Keratinocyte (primary cell): ENCODE measurements around the gene CELA2B. TPM values are rescaled to one million over a fixed set of nuclear protein-coding genes. Genes with fewer than 3 reads are reported as not detected.

Experiments
- DNase-seq: peaks from one replicate; pipeline ENCODE4 v3.0.0-alpha.2; 2011; ENCODE audit warnings: low read depth, missing footprints, low spot score
- FAIRE-seq: peaks from 2 replicates; lab custom pipeline; 2011; peaks lifted over from hg19 to GRCh38; lab: Jason Lieb, UNC
- H2AFZ ChIP-seq: 2 replicates; pipeline ENCODE4 v1.6.0; 2012; ENCODE audit warnings: low read length, control low read depth, inconsistent platforms; ENCODE audit not compliant: control insufficient read depth
- H3K27ac ChIP-seq: 2 replicates; pipeline ENCODE4 v1.5.1; 2011; ENCODE audit warnings: low read length; ENCODE audit not compliant: control insufficient read depth, insufficient read depth
- H3K27me3 ChIP-seq: 3 replicates; pipeline ENCODE4 v1.6.0; 2011; ENCODE audit warnings: low read length; ENCODE audit not compliant: control insufficient read depth, insufficient read depth; ENCODE audit errors: extremely low read depth
- H3K36me3 ChIP-seq, 2 experiments: 2 replicates in 1 of 2; 3 replicates in 1 of 2; pipeline ENCODE4 v1.5.1; 2011; ENCODE audit warnings: low read length in 2 of 2, mild to moderate bottlenecking in 1 of 2; ENCODE audit not compliant: control insufficient read depth in 2 of 2, insufficient read depth in 2 of 2; ENCODE audit errors: extremely low read depth in 1 of 2
- H3K4me1 ChIP-seq: 3 replicates; pipeline ENCODE4 v1.5.1; 2011; ENCODE audit warnings: low read length; ENCODE audit not compliant: control insufficient read depth, insufficient read depth; ENCODE audit errors: extremely low read depth
- H3K4me2 ChIP-seq: 3 replicates; pipeline ENCODE4 v1.6.0; 2011; ENCODE audit warnings: low read depth, low read length; ENCODE audit not compliant: control insufficient read depth, insufficient read depth; ENCODE audit errors: extremely low read depth
- H3K4me3 ChIP-seq, 3 experiments: fragments of 200-600 bp in 1 of 3; sonication (generic) in 1 of 3; 2 replicates in 2 of 3; 3 replicates in 1 of 3; pipeline ENCODE4 v1.5.1; 2011 to 2016; ENCODE audit warnings: low read length in 3 of 3, mild to moderate bottlenecking in 3 of 3, control low read depth in 2 of 3, inconsistent platforms in 1 of 3, low read depth in 1 of 3, mixed read lengths in 1 of 3, mixed run types in 1 of 3, moderate library complexity in 1 of 3; ENCODE audit not compliant: control insufficient read depth in 2 of 3, insufficient read depth in 2 of 3; ENCODE audit errors: extremely low read depth in 1 of 3
- H3K79me2 ChIP-seq: 2 replicates; pipeline ENCODE4 v1.6.0; 2012; ENCODE audit warnings: low read length; ENCODE audit not compliant: control insufficient read depth, insufficient read depth
- H3K9ac ChIP-seq: 3 replicates; pipeline ENCODE4 v1.6.0; 2011; ENCODE audit warnings: low read length; ENCODE audit not compliant: control insufficient read depth, insufficient read depth; ENCODE audit errors: extremely low read depth
- H3K9me1 ChIP-seq: 3 replicates; pipeline ENCODE4 v1.6.0; 2011; ENCODE audit warnings: low read length; ENCODE audit not compliant: control insufficient read depth, insufficient read depth; ENCODE audit errors: extremely low read depth
- H3K9me3 ChIP-seq: 2 replicates; pipeline ENCODE4 v1.5.1; 2012; ENCODE audit warnings: low read depth, low read length; ENCODE audit not compliant: control insufficient read depth
- H4K20me1 ChIP-seq: 3 replicates; pipeline ENCODE4 v1.6.0; 2011; ENCODE audit warnings: low read length; ENCODE audit not compliant: control insufficient read depth, insufficient read depth; ENCODE audit errors: extremely low read depth
- CTCF ChIP-seq, 3 experiments: IDR thresholded peaks in 1 of 3; conservative IDR thresholded peaks in 1 of 3; optimal IDR thresholded peaks in 1 of 3; 2 replicates in 2 of 3; 3 replicates in 1 of 3; pipeline versions ENCODE3 to v1.5.1; 2011; ENCODE audit warnings: low read length in 3 of 3, mild to moderate bottlenecking in 3 of 3, moderate library complexity in 2 of 3, control low read depth in 1 of 3, inconsistent platforms in 1 of 3; ENCODE audit not compliant: insufficient read depth in 2 of 3; ENCODE audit errors: extremely low read depth in 1 of 3
- EZH2 ChIP-seq: IDR thresholded peaks from one replicate; pipeline ENCODE4 v1.6.1; 2012; ENCODE audit warnings: inconsistent platforms, mild to moderate bottlenecking, low read length, moderate library complexity
- dilution Hi-C: fragments of 300-500 bp; cut with MboI; formaldehyde crosslinking; loops from one replicate; pipeline ENCODE4 v1.7.0; 2020; ENCODE audit warnings: low sequenced_read_pairs; ENCODE audit not compliant: extremely low pct_ligation_motif_present
- polyA plus RNA-seq, 5 experiments: library from polyadenylated mRNA; depleted of rRNA in 3 of 5; stranded (reverse) in 3 of 5; stranded (forward) in 1 of 5; unstranded in 1 of 5; fragments of >200 nt; gene quantifications; 1 replicate in 1 of 5; 2 replicates in 3 of 5; 3 replicates in 1 of 5; pipeline versions ENCODE4 v1.2.1 to v1.2.3, GENCODE V29; 2011 to 2012; ENCODE audit warnings: missing spikeins in 2 of 5, low read depth in 1 of 5, low replicate concordance in 1 of 5

The CELA2B gene
- polyA plus RNA-seq, 1 donor (not counting 4 experiments of a cell fraction or from before 2014, with no cell fraction given): not detected

DNA sequence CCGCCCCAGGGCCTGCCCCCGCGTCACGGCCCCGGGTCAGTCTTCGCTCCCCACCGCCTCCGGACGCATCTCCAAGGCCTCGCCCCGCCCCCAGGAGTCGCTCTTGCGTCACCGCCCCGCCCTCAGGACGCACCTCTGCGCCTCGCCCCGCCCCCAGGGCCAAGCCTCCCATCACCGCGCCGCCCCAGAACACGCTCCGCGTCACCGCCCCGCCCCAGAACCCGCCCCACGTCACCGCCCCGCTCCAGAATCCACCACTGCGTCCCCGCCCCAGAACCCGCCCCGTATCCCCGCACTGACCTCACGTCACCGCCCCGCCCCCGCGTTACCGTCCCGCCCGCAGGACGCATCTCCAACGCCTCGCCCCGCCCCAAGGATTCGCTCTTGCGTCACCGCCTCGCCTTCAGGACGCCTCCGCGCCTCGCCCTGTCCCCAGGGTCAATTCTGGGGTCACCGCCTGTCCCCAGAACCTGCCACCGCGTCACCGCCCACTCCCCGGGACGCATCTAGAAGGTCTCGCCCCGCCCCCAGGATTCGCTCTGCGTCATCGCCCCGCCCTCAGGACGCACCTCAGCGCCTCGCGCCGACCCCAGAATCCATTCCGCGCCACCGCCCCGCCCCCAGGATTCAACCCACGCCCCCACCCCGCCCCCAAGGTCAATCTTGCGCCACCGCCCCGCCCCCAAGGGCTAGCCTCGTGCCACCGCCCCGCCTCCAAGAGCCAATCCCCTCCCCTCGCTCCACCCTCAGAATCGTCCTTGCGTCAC, 48.6 kb downstream of the CELA2B start:
- FAIRE-seq (peak; percentile 43), DNase-seq (peak; percentile 98)
- Histone ChIP-seq H3K4me3 (peak overlapping the region; percentile 52 to 69 (median 69)), H3K4me1 (peaks cover 21% of the 10 kb centered on the region), H2AFZ (peak overlapping the region; percentile 88), H3K36me3 (no peaks in the 10 kb centered on the region), H3K4me2 (peak overlapping the region; percentile 71), H3K9me1 (no peaks in the 10 kb centered on the region), H3K79me2 (peaks cover 16% of the 10 kb centered on the region), H3K27ac (peak overlapping the region; percentile 88), H3K9me3 (no peaks in the 10 kb centered on the region), H3K27me3 (no peaks in the 10 kb centered on the region), H3K9ac (peak overlapping the region; percentile 83), H4K20me1 (no peaks in the 10 kb centered on the region)
- no peak for TF ChIP-seq CTCF (optimal IDR thresholded peaks at IDR 0.05 in 1 of 3, IDR thresholded peaks at IDR 0.05 in 1 of 3, conservative IDR thresholded peaks at IDR 0.05 in 1 of 3; ENCODE audit: extremely low read depth in 1 of 3, insufficient read depth in 2 of 3, low read length in 3 of 3)
- TF ChIP-seq EZH2: no peak
- dilution Hi-C loops: no loop called here

DNA sequence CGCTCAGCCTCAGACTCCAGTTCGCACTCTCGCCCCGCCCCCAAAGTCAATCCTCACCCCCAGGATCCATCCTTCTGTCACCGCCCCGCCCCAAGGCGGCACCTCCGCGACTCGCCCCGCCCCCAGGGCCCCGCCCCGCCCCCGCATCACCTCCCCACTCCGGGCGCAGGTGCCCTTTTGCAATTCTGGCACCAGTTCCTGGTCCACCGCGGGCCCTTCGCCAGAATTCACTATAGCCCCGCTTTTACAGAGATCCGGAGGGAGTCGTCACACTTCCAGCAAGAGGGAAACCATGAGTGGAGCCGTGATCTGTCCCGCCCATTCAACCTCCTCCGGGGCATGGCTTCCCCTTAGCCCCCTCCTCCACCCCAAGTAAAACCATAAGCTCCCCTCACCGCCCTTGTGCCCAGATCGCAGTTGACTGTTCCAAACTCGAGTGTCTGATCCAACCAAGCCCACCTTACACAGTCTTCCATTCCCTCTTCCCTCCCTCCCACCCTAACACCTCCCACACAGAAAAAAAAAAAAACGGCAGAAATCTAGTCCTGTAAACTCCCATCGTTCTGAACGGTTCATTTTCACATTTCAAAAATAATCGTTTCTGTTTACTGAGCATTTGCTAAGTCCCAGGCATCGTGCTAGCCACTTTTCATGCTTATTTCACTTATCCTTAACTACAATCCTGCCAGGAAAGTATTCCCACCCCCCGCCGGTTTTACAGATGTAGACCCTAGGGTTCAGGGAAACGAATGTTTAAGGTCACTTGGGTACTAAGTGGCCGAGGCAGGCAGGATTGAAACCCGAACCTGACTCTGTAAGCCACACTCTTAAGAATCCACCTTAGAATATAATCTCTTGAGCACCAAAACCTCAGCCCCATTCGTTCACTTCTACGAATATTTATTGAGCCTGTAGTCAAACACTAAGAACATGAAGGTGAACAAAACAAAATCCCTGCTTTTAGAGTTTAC, 49.4 kb downstream of the CELA2B start:
- H3K27me3 ChIP-seq: no peaks in the 10 kb centered on the region
- FAIRE-seq (no peak), DNase-seq (no peak)
- dilution Hi-C loops: no loop called here
- TF ChIP-seq CTCF (optimal IDR thresholded peaks at IDR 0.05 in 1 of 3, IDR thresholded peaks at IDR 0.05 in 1 of 3, conservative IDR thresholded peaks at IDR 0.05 in 1 of 3; ENCODE audit: extremely low read depth in 1 of 3, insufficient read depth in 2 of 3, low read length in 3 of 3): no peak
- no peak for TF ChIP-seq EZH2
- peak overlapping the region; percentile 82 for H3K9ac ChIP-seq
- H2AFZ ChIP-seq: peak overlapping the region; percentile 87
- H3K36me3 ChIP-seq: peaks cover 0 to under 1% of the 10 kb centered on the region in 2 experiments
- no peaks in the 10 kb centered on the region for H3K9me1 ChIP-seq
- H3K27ac ChIP-seq: peak overlapping the region; percentile 79
- no peaks in the 10 kb centered on the region for H3K9me3 ChIP-seq
- H4K20me1 ChIP-seq: no peaks in the 10 kb centered on the region
- peaks cover 21% of the 10 kb centered on the region for H3K4me1 ChIP-seq
- H3K4me3 ChIP-seq: peak overlapping the region; percentile 47 to 83 (median 72)
- peaks cover 16% of the 10 kb centered on the region for H3K79me2 ChIP-seq
- H3K4me2 ChIP-seq: peak overlapping the region; percentile 95
